Ishikawa (cell line): ENCODE data around the gene DNAJC6.

Source experiments
- CEBPB ChIP-seq: IDR thresholded peaks from 2 replicates; pipeline ENCODE4 v1.6.1; 2012
- CREB1 ChIP-seq: IDR thresholded peaks from 2 replicates; pipeline ENCODE4 v1.6.1; 2012; ENCODE audit warnings: low read depth
- EP300 ChIP-seq: IDR thresholded peaks from 2 replicates; pipeline ENCODE4 v1.6.1; 2012; ENCODE audit warnings: borderline replicate concordance
- MAX ChIP-seq: IDR thresholded peaks from 2 replicates; pipeline ENCODE4 v1.6.1; 2012
- RAD21 ChIP-seq: IDR thresholded peaks from 2 replicates; pipeline ENCODE4 v1.6.1; 2012; ENCODE audit warnings: low read depth
- REST ChIP-seq: IDR thresholded peaks from 2 replicates; pipeline ENCODE4 v1.6.1; 2012; ENCODE audit warnings: low read depth, mild to moderate bottlenecking
- TAF1 ChIP-seq: IDR thresholded peaks from 2 replicates; pipeline ENCODE4 v1.6.1; 2012; ENCODE audit warnings: low read depth, mild to moderate bottlenecking
- TEAD4 ChIP-seq: IDR thresholded peaks from 2 replicates; pipeline ENCODE4 v1.6.1; 2012
- USF1 ChIP-seq: IDR thresholded peaks from 2 replicates; pipeline ENCODE4 v1.6.1; 2012
- YY1 ChIP-seq: IDR thresholded peaks from 2 replicates; pipeline ENCODE4 v1.6.1; 2012; ENCODE audit warnings: low read depth

- TF ChIP-seq REST (no peak), EP300 (no peak), CREB1 (no peak), CEBPB (no peak), MAX (no peak), USF1 (no peak), TEAD4 (no peak), TAF1 (no peak), YY1 (no peak), RAD21 (no peak)
Measured at GRCh38 chr1:65425006-65425405, 115.7 kb downstream of the DNAJC6 start.
